Measurements from ENCODE around the gene CFAP100.

Gene CFAP100

GRCh38 chr3:126466886-126467610 lies 72.3 kb downstream of the CFAP100 start:
- no peak for DNase-seq

GRCh38 chr3:126467611-126467955 lies 72.9 kb downstream of the CFAP100 start:
- DNase-seq = no peak

DNA sequence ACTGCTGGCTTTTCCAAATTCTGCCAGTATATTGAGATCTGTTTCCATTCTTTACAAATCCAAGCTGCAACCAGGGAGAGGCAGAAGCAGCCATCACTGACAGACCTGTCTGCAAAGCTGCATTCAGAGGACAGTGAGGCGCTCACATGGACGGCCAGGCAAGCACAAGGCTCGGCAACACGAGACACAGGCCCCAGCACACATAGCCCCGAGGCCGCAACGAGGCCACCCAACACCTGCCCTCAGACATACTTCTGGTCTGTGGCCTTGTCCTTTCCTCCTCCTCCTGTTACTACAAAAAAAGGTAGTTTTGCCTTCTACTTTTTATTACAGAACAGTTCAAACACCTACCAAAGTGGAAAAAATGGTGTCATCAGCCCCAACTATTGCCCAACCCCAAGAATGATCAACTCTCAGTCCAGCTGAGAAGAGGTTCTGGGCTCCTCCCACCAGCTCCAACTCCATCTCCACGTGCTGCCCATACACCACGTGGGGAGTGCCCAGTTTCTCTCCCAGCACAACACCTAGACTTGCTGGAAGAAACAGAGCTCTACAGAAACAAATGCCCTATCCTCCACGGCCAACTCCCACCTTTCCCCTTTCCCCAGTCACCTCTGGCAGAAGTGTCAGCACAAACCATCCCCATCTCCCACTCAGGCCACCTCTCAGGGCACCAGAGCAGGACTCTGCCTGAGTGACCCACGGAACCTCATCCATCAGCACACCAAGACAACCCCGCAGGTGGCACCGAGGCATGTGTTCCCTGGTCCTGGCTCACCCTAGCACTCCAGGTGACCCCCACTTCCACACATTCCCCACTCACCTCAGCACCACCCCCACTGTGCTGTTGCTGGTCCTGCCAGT lies 73.6 kb downstream of the CFAP100 start:
- DNase-seq = no peak

GRCh38 chr3:126469479-126469878 lies 74.8 kb downstream of the CFAP100 start:
- DNase-seq = no peak

GRCh38 chr3:126472277-126473006 lies 77.7 kb downstream of the CFAP100 start:
- peak; percentile 67 for DNase-seq

DNA sequence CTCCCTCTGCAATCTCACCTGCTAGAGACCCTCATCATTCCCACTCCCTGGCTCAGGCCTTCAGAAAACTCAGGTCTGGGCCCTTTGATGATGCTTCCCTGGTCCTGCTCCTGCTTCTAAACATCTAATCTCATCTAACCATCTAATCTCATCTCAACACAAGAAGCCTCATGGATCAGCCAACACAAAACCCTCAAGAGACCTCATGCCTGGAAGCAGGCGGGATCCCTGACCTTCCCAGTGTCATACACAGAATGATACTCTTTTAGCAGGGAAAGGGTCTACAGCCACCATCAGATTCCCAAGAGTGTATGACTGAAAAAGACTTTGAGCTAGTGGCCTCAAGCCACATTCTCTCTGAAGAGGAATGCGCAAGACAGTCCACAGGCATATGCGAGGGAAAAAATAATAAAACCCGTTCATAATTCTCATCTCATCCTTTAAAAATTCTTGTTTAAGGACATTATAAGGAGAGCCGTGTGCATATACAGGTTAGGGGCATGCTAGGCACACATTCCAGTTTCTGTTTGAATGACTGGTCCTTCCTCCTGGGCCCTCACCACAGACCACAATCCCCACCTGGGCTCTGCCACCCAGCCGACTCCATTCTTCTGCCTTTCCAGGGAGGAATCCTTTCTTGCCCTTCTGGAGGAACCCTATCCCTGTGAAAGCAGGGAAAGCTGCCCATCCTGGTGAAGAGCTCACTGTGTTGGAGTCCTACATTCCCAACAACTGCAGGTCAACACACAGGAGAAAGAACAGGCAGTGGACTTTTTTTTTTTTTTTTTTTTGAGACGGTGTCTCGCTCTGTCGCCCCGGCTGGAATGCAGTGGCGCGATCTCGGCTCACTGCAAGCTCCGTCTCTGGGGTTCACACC lies 78.8 kb downstream of the CFAP100 start:
- no peak for DNase-seq

DNA sequence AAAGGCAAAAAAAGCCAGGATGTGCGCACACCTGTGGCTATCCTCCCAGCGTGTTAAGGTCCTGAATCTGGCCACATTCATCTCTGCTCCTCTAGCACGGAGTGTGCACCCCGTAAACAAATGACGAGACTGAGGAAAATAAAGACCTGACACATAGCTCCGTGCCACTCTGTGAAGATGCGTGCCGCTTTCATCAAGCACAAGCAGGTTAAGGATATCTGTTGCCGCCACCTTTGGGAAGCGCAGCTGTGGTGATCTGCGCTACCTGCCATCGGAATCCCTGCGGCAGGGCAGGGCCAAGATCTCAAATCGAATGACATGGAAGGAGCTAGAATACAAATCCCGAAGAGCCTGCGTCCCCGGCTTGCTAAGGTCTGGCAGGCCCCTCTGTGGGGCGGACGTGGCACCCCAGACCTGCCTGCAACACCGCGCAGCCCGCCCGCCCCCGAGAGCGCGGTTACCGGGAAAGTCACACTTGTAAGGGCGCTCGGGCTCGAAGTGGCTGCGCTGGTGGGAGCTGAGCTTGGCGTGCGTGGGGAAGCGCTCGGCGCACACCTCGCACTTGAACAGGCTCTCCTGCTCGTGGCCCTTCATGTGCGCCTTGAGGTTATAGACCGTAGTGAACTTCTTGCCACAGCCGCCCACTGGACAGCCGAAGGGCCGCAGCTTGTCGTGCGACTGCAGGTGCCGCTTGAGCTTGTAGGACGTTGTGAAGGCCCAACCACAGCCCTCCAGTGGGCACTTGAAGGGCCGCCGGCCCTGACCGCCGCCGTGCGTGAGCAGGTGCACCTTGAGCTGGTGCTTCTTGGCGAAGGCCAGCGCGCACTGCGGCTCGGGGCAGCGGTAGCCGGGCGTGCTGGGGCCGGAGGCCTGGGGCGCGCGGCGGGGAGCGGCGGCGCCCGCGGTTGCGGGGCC lies 80.0 kb downstream of the CFAP100 start:
- no peak for DNase-seq

GRCh38 chr3:126475413-126476114 lies 80.9 kb downstream of the CFAP100 start, which contains the start of gene ZXDC:
Gene ZXDC, minus strand, starts transcription at chr3:126475891. Its CDS starts 26 bp downstream, at chr3:126475865.
- DNase-seq = peak; percentile 88

DNA sequence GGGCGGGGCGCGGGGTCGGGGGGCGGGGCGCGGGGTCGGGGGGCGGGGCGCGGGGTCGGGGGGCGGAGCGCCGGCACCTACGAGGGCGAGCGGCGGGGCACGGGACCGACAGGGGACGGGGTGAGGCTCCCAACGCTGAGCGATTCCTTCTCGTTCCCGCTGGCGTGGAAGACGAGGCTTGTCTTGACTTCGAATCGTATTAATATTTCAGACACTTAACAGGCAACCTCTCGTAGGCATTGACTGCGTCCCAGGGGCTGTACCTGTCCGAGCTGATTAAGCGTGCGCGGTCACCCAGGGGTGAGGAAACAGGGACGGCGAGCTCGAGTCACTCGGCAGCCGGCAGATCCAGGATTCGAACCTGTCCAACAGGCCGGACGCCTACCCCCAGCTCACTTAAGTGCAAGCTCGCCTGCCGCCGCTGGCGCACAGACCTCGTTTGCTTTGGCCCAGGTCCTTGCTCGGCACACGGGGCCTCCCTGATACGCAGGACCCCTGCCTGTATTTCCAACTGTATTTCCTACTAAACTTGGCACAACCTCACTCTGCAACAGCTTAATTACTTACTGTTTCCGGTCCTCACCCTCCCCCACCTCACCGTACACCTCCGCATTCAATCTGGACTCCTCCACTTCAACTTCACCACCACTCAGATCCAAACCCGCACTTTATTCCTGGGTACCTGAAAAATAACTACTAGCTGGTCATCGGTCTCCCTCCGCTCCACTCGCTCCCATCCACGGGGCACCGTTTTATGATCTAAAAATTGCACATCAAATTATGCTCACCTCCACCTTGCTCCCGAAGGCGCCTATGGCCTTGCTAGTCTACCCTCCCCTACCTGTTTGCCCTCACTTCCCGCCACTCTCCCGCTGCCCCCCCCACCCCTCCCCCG lies 81.7 kb downstream of the CFAP100 start:
- peak; percentile 20 for DNase-seq

DNA sequence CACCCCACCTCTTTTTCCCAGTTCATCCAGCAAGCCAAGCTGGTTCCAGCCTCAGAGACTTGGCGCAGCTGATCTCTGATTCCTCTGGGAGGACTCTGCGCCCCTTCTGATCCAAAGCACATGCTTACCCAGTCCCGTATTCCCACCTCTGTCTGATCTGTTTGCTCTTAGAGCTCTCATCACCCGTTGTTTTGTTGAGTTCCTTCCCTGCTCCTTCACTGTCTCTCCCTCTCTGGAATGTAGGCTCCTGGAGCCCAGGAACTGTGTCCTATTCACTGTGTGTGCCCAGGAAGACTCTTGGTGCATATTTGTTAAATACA lies 82.3 kb downstream of the CFAP100 start:
- DNase-seq = no peak

GRCh38 chr3:126478581-126479310 lies 84.0 kb downstream of the CFAP100 start:
- no peak for DNase-seq

DNA sequence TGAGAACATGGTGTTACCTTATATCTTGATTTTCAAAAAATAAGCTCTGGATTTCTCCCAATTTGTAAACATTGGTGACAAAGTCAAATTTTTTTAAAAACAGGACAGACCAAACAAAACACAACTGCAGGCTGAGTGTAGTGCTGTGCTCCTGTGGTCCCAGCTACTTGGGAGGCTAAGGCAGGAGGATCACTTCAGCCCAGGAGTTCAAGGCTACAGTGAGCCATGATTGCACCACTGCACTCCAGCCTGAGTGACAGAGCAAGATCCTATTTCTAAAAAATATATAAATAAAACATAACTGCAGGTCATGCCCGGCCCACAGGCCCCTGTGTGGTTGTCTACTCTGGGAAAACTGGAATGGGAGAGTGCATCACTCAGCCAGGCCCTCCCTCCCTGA lies 84.9 kb downstream of the CFAP100 start:
- DNase-seq = no peak

DNA sequence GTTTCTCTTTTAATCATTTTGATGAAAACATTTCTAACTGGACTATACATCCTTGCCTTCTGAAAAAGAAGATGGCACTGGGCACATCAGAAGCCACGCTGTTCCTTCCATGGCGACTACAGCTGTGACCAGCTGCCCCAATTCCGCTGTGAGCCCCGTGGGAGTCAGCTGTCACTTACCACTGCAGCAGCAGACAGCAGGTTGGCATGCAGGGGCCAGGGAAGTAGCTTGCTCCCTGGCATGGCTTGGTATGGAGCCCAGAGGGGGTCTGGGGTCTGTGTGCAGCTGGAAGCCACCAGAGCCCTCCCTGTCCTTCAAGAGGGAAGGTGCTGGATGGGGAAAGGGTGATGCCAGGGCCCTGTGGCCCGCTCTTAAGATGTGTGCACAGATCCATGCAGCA lies 85.5 kb downstream of the CFAP100 start:
- no peak for DNase-seq

DNA sequence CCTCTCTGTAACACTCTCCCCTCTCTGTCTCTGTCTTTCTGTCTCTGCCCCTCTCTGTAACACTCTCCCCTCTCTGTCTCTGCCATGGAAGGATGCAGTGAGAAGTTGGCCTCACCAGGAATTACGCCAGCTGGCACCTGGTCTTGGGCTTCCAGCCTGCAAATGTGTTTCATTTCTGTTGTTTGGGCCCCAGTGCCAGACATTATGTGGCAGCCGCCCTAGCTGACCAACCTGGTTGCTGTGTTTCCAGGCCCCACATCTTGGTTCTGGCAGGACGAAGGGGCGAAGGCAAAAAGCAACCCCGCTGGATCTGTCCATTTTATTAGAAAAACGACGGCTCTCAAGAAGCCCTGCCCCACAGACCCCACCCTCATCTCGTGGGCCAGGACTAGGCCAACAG lies 86.2 kb downstream of the CFAP100 start:
- DNase-seq = no peak

GRCh38 chr3:126481808-126482502 lies 87.2 kb downstream of the CFAP100 start:
- no peak for DNase-seq

DNA sequence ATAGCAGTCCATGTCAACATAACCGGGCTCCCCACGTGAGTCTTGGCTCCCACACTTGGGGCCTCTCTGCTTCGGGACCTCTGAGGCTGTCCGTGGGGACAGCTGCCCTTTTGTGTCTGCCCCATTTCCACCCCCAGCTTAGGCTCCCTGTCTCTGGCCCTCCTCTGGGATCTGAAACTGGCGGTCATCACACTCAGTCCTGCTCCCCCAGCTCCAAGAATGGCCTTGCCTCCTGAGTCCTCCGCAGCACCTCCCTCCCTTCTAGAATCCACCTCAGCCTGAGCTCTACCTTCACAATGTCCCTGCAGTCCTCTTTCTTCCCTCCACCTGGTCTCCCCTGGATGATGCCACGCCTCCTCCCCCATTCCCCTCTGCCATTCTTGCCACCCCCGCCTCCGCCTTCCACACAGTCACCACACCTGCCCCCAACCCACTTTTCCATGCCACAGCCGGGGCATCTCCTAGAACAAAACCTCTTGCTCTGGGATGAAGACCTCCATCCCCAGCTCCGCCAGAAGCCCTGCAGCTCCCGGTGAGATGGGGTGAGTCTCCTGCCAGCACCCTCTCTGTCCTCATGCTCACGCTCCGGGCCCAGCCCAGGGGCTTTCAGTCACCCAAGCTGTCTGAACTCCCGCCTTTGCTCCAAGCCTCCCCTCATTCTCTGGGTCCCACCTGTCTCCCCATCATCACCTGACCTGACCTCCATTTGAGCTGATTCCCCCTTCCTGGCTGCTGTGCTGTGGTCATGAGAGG lies 88.0 kb downstream of the CFAP100 start:
- no peak for DNase-seq

GRCh38 chr3:126483321-126483761 lies 88.6 kb downstream of the CFAP100 start:
- DNase-seq = no peak

GRCh38 chr3:126484148-126484547 lies 89.4 kb downstream of the CFAP100 start:
- no peak for DNase-seq
